Measurements from ENCODE around the gene FAM193A.
"Not testable (repeated sequence)": the region's sequence is repeated elsewhere in the genome, so short reads cannot be mapped to it uniquely, and the experiment has no call there.

FAM193A gene

DNA sequence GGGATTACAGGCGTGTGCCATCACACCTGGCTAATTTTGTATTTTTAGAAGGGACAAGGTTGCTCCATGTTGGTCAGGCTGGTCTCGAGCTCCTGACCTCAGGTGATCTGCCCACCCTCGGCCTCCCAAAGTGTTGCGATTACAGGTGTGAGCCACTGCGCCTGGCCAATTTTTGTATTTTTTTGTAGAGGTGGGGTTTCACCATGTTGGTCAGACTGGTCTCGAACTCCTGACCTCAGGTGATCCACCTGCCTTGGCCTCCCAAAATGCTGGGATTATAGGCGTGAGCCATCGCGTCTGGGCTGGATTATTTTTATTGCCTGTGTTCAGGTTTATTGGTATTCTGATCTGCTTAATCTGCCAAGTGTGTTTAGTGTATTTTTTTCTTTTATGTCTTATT lies 82.3 kb downstream of the FAM193A start:
- not testable (repeated sequence) for DNase-seq

DNA sequence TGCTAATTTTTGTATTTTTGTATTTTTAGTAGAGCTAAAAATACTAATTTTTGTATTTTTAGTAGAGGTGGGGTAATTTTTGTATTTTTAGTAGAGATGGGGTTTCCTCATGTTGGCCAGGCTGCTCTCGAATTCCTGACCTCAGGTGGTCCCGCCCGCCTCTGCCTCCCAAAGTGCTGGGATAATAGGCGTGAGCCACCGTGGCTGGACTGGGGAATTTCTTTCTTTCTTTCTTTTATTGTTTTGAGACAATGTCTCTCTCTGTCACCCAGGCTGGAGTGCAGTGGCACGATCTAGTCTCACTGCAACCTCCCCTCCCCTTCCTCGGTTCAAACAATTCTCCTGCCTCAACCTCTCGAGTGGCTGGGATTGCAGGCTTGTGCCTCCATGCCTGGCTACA lies 83.0 kb downstream of the FAM193A start:
- no peak for DNase-seq

GRCh38 chr4:2621419-2621818 lies 85.0 kb downstream of the FAM193A start:
- no peak for DNase-seq

GRCh38 chr4:2623442-2623841 lies 87.0 kb downstream of the FAM193A start:
- no peak for DNase-seq

DNA sequence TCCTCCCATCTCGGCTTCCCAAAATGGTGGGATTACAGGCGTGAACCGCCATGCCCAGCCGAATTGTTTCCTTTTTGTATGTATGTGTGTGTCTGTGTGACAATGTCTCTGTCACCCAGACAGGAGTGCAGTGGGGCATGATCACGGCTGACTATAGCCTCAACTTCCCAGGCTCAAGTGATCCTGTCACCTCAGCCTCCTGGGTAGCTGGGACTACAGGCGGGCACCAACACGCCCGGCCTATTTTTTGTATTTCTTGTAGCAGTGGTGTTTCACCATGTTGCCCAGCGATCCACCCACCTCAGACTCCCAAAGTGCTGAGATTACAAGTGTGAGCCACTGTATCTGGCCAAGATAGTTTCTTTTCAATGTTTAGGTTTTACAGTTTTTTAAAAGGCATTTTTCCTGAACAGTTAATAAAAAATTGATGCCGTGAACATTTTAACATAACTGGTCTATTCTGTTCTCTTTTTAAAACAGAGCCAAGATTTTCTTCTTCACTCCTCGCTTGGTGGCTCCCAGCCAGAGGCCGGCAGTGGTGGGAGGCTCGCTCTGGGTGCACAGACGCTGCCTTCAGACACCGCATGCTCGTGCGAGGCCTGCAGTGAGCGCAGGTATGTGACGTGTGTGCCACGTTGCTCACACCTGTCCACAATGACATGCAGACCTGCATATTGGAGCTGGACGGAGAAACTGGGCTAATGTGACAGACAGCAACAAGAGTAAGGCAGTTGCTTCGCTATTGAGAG lies 88.5 kb downstream of the FAM193A start:
- DNase-seq, result no peak

- DNase-seq, result no peak
Measured at GRCh38 chr4:2626231-2626630, 89.8 kb downstream of the FAM193A start.

DNA sequence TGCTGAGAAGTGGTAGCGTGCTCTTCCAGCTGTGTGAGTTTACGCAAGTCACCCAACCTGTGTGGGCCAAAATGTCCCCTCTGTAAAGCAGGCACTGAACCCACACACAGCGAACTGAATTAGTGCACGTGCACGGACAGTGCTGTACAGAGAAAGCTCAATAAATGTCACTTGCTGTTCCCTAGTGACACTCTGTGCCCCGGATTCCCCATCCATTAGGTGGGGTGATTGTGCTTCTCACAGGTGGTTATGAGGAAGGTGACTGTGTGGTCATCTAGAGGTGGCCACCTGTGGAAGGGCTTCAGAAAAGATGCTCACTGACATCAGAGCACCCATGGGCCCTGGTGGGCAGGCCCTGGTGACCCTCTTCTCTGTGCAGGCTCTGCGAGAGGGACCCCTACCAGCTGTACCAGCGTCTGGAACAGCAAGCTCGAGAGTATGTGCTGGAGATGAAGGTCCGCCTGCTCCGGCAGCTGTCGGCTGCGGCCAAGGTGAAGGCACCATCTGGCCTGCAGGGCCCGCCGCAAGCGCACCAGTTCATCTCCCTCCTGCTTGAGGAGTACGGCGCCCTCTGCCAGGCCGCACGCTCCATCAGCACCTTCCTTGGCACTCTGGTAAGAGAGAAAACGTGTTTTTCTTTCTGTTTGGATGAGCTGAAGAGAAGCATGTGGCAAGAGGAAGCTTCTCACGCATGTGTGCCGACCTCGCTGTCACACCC lies 94.3 kb downstream of the FAM193A start:
- DNase-seq, result no peak

- no peak for DNase-seq
Measured at GRCh38 chr4:2634014-2634413, 97.6 kb downstream of the FAM193A start.

GRCh38 chr4:2636331-2636730 lies 99.9 kb downstream of the FAM193A start:
- no peak for DNase-seq

GRCh38 chr4:2636994-2637393 lies 100.5 kb downstream of the FAM193A start:
- not testable (repeated sequence) for DNase-seq

DNA sequence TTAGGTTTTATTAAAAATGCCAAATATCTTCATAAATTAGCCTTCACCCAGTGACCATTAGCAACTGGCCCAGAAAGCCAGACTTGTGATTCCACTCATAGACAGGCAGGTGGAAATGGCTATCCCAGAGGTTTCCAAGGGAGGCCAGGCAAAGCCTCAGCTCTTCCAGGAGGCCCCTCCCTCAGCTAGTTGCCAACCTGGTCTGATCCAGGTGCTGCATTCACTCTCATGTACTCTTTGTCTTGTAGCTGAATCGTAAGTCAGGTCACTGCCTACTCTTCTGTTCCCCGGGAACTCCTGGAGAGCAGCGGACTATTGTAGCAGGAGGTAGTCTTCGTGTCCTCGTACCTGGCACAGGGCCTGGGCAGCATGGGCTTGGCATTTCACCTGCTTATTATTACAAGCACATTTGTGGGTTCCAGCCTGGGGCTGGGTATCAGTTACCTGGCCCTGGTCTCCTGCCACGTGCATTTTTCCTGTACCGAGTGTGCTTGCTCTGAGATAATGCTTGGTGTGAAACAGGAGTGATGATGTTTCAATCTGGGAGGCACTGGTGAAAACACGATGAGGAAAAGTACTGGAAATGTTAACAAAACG lies 101.6 kb downstream of the FAM193A start:
- DNase-seq, result no peak

DNA sequence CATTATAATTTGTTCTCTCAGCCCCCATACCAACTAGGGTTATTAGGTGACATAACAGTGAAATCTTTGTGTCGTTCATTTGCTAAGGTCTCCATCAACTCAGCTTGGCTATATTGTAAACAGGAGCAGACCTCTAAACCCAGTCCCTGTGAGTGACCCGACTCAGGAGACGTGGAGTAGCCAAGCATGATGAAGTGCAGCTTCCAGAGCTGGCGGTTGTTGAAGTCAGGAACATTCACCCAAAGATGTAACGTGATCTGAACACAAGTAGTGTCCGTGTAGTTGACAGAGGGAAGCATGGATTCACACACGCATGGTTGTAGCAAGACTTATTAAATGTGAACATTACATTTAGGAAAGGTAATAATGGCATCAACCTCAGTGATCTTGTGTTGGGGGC lies 102.3 kb downstream of the FAM193A start:
- DNase-seq, result peak in 1 of 3 experiments; percentile 20

GRCh38 chr4:2642968-2643367 lies 106.5 kb downstream of the FAM193A start:
- DNase-seq, result no peak

DNA sequence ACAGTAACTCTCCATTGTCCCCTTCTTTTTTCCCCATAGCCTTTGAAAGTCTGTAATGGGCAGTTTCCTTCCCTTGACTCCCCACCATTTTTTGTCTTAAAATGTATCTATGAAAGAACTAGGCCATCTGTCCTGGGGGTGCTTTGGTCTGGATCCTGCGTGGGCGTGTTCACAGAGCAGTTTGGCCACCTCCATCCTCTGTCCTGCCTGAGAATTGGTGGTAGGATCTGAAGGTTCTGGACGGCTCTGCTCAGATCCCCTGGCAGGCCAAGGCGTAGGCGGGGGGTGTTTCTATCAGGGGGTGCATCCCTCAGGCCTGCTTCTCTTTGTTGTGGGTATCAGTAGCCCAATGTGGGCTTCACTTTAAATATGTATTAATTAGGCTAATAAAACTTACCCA lies 107.1 kb downstream of the FAM193A start:
- DNase-seq, result no peak

- DNase-seq, result no peak
Measured at GRCh38 chr4:2646396-2647149, 110.1 kb downstream of the FAM193A start.

GRCh38 chr4:2647403-2648158 lies 111.1 kb downstream of the FAM193A start:
- peak in 2 of 3 experiments; percentile 49 to 79 for DNase-seq

GRCh38 chr4:2648159-2648814 lies 111.8 kb downstream of the FAM193A start:
- no peak for DNase-seq

GRCh38 chr4:2649604-2650114 lies 113.2 kb downstream of the FAM193A start:
- no peak for DNase-seq

DNA sequence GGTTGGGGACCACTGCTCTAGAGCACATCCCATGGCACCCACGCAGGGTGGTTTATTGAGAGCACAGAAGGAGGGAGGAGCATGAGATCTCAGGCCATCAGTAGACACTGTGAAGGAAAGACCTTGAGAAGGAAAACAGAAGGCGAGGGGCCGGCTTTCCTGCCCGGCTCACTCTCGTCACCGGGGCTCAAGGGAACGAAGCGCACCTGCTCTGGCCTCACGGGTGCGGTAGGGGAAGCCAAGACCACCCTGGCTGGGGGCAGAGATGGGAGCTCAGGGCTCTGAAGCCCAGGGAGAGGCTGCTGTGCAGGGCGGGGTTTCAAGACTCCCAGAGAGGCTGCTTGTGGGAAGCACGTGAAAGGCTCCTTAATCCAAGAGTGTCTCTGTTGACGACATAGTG lies 113.8 kb downstream of the FAM193A start:
- DNase-seq, result no peak

DNA sequence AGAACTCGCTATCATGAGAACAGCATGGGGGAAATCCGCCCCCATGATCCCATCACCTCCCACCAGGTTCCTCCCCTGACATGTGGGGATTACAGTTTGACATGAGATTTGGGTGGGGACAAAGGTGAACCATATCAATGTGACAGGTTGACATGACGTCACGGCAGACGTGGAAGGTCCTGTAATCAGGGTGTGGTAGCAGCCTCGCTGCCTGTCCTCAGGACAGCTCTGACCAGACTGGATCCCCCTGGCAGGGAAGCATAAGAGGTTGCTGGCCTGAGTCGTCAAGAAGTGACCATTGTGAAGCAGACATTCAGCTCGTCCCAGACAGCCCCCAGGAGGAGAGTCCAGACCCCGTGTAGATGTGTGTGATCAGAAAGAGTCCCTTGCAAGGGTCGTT lies 115.1 kb downstream of the FAM193A start:
- DNase-seq, result no peak

GRCh38 chr4:2651998-2652397 lies 115.6 kb downstream of the FAM193A start:
- peak in 1 of 3 experiments; percentile 78 for DNase-seq

Measured in NCI-H1417 (cell line).